Stimulated activated naive CD4-positive, alpha-beta T cell treated with Interleukin-2 at 50 U/mL for 16 hours (primary cell): ENCODE data around the gene FXYD3.
A peak's percentile ranks its signal among the peaks of the same experiment; 100 is the strongest.

Experiments used
- DNase-seq: peaks from one replicate; lab custom pipeline; 2025; lab: John Stamatoyannopoulos, UW

Gene FXYD3

DNA sequence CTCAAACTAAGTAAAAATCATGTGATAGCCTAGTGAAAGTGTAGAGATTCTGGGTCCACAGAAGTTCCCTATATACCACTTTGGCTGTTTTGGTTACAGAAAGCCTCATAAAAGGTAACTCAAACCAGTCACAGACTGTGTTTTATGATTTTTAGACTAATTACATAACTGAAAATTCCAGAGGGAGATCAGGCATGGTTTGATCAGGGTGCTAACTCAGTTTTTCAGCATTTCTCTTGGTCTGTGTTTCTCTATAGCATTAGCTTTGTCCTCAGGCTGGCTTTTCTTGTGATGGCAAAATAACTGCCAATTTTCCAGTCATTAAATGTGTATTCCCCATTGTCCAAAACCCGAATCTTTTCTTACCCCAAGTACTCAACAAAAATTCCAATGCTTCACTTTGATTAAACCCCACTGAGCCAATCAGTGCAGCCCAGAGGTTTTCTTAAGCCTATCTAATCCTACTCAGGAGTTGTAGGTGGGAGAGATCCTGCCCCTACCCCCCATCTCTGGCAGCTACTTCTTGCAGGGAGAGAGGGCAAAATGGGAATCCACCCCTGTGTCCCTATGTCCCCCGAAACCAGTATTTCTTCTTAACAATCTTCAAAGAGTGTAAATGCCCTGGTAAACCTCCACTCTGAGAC is 8.6 kb upstream of the FXYD3 start:
- DNase-seq = no peak

DNA sequence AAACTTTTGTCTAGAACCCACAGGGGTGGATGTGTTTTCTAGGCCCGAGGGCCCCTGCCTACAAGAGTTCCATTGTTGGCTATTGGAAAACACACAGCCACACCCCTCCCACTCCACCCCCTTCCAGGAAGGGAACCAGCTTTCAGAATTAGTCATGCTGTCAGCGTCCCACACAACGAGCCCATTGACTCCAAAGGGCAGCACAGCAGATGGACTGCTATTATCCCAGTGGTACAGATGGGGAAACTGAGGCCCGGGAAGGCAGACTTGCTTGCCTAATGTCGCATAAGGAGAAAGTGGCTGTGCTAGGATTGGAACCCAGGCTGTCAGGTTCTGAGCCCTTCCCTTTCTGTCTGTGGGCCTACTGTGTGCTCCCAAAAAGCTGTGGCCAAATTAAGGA is 8.1 kb upstream of the FXYD3 start:
- DNase-seq = no peak

DNA sequence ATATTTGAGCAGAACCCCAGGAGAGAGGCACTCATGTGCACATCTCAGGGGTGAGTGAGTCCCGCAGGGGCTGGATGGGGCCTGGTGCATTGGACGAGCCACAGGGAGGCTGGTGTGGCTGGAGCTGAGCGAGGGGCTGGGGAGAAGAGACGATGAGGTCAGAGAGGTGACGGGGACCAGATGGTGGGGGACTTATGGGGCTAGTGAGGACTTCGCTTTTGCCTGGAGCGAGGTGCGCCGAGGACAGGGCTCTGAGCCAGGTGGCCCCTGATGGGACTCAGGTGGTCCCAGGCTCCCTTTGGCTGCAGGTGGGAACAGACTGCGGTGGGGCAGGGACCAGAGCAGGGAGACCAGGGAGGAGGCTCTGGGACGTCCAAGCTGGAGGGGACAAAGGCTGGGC is 6.9 kb upstream of the FXYD3 start:
- no peak for DNase-seq

DNA sequence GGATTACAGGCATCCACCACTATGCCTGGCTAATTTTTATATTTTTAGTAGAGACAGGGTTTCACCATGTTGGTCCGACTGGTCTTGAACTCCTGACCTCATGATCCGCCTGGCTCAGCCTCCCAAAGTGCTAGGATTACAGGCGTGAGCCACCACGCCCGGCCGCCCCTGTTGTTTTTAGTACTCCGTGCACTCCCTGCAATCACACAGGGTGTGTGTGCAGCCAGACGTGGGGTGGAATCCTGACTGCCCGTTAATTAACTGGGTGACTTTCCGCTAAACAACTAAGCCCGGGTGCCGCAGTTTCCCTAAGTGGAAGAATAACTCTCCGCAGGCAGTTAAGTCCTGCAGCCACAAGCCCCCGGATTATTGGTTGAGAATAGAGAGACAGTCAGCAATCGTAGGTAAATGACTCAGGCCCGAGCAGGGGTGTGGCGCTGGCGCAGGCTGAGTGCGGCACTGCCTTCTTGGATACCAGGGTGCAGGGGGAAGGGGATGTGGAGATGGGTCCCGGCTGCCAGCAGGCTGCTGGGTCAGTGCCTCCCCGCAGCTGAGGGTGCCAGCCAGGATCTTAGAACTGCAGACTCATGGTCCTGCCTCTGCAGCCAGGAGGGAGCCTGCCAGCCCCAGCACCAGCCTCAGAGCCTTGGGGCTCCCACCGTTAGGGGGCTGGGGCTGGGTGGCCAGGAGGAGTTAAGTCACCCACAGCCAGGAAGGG is 6.1 kb upstream of the FXYD3 start:
- DNase-seq = no peak

DNA sequence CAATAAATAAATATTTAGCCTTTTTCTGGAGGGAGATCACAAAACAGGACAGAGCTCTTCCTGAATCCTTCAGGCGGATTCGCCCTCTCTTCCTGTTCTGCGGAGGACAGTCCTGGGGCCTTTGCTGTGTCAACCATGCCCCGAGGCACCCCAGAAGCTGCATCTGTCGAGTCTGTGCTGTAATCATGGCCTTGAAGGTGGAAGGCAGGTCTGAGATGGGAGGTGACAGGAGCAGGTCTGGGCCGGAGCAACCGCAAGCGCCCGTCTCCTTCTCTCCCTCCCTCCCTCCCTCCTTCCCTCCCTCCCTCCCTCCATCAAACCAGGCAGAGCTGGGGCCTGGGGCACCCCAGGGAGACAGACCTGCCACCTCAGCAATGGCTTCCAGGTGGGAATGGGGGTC is 4.6 kb upstream of the FXYD3 start:
- DNase-seq = no peak

DNA sequence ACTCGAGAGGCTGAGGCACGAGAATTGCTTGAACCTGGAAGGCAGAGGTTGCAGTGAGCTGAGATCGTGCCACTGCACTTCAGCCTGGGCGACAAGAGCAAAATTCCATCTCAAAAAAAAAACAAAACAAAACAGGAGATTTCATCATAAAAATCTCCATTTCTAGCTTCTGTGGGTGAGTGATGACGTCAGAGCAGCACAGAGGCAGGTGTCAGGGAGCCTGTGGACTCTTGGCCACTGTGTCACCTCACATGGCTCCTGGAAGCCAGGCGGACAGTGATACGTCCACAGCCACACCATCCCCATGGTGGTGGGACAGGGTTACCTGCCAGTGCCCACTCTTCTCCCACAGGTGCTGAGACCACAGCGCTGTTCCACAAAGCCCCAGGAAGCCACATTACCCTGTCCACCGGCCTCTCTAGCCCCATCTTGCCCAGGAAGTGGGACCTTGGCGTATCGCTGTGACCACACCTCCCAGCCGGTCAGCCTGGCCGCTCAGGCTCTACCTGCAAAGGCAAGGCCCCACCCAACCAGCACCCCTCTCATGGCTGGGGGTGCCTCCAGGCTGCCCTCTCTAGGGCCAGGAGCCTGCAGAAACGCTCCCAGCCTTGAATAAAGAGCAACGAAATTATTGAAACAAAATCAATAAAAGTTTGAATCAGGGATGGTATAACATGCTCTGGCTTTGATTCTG is 2.5 kb upstream of the FXYD3 start:
- no peak for DNase-seq

DNA sequence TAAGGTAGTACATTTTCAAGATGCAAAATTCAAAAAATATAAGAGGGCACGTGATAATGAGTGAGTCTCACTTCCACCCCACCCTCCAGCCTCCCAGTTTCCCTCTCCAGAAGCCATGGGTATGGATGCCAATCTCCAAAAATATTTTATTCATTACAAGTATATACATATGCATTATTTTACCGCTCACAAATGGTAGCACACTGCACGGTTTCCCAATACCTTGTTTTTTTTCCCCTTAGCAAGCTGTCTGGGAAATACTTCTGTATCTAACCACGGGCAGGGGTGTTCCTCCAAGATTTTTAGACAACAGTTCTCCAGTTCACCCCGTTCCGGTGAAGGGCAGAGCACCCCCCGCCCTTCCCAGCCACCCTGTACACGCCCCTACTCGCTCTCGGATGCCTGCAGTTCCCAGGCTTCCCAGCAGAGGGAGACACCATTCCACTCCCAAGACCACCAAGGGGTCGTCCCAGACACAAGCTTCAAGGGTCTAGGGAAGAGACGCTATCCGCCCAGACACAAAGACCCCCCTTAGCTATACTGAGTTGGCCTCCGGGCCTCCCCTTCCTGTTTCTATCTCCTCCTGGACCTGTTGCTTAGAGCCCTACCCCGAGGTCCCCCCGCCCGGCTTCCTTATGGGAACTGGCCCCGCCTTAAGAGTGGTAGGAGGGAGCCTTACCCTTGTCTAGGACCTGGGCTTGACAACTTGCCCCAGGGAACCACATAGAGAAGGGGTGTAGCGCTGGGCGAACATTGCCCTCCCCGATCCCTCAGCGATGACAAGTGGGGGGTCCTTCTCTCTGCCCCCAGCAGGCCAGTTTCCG is 1.1 kb upstream of the FXYD3 start:
- peak; percentile 46 for DNase-seq

DNA sequence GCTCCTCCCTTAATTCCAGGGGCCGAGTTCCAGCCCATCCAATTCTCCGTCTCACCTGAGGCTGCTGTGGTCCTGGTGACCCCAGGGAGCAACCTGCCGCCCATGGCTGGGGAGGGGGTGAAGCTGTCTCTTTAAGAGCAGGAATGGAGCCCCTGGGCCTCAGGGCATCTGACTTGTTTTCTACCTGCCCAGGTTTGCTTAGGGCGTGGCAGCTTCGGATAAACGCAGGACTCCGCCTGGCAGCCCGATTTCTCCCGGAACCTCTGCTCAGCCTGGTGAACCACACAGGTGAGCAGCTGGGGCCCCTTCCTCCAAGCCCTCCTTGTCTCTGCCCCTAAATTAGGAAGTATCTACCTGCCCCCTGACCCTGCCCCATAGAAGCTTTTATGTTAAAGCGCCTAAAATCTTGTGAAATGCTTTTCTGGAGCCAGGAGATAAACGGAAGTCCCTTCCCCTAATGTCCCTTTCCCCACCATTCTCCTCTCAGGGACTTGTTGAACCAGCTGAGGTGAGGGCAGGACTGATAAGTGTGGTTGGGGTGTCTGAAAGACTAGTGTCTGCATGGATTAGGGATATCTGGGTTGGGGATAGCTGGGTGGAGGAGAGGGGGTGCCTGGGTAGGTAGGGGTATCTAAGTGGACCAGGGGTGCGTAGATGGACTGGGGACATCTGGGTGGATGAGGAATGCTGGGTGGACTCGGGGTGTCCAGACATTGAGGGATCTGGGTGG is 614 bp downstream of the FXYD3 start:
- no peak for DNase-seq

DNA sequence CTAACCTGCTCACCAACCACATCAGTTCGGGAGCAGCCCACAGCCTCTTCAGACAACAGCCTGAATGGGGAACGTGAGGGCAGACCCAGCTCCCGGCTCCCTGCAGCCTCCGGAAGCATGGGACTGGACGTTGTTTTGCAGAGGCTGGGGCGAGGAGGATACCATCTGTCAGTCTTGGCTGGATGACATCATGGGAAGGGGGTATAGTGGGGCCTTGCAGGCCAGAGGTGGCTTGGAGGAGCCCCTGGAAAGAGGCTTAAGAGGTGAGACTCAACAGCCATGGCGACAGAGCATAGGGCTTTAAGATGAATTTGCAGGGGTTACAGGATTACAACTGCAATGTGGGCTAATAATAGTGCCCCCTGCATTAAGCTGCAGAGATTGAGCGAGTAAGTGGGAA is 1.5 kb downstream of the FXYD3 start:
- no peak for DNase-seq

DNA sequence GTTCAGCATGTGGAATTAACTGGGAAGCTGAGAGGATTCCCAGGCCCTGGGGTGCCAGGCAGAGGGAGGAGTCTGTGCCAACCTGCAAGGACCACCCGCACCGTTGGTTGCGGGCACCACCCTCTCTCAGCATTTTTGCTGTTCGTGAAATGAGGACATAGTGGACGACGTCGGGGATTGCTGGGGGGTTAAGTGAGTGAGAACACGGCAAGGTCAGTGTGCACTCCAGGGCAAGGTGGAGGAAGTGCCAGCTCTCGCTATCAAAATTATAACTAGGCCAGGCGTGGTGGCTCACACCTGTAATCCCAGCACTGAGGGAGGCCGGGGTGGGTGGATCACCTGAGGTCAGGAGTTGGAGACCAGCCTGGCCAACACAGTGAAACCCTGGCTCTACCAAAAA is 2.2 kb downstream of the FXYD3 start:
- no peak for DNase-seq

DNA sequence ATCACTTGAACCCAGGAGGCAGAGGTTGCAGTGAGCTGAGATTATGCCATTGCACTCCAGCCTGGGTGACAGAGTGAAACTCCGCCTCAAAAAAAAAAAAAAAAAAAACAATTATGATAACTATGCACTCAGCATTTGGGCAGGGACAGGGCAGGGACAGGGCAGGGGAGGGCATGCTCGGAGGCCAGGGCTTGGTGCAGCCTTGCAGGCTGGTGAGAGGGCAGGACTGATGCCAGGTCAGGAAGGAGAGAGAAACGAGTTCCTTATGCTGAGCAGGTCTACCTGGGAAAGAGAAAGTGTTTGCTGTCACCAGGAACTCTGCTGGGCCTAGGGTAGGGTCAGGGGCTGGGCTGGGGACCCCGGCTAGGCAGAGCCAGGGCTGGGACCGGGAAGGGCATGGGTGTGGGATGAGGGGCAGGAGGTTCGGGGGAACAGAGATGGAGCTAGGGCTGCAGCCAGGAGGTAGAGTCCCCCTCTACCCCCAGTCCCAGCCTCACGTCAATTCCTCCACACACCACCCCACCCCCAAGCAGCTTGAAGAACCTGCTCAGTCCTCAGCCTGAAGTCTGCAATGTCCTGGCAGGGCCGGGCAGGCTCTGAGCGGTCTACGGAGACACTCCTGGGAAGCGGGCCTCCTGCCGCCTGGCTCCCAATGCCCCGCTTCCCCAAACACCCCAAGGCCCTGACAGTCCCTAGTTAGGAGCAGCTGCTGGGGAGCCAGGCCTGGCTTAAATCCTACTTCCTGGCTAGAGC is 2.8 kb downstream of the FXYD3 start:
- no peak for DNase-seq

DNA sequence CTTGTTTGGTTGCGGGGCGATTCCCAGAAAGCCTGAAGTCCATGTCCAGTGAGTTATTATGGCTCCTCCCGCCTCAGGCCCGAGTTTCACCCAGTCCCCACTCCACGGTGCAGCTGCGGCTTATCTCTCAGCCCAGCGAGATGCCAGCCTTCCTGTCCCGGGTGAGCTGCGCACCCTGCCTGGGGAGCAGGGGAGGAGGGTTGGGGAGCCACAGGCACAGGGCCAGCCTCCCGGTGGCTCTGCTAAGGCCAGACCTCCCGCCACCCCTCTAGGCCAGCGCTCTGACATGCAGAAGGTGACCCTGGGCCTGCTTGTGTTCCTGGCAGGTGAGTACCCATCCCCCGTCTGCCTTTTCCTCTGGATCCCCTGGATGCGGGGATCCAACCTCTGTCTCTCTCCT is 3.5 kb downstream of the FXYD3 start:
- no peak for DNase-seq

DNA sequence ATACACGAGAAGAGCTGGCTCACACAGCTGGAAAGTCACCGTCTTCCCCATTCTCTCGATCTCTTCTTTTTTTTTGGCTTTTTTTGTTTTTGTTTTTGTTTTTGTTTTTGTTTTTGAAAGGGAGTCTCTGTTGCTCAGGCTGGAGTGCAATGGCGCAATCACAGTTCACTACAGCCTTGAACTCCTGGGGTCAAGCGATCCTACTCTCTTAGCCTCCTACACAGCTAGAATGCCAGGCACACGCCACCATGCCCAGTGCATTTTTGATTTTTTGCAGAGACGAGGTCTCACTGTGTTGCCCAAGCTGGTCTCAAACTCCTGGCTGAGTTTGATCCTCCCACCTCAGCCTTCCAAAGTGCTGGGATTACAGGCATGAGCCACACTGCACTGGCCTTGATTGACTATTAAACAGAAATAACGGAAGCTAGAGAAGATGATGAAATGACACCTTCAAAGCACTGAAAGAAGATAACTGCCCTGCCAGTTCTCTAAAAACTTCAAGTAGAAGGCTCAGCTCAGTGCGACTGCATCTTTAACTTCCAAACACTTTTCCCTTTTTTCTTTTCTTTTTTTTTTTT is 4.0 kb downstream of the FXYD3 start:
- DNase-seq = no peak

DNA sequence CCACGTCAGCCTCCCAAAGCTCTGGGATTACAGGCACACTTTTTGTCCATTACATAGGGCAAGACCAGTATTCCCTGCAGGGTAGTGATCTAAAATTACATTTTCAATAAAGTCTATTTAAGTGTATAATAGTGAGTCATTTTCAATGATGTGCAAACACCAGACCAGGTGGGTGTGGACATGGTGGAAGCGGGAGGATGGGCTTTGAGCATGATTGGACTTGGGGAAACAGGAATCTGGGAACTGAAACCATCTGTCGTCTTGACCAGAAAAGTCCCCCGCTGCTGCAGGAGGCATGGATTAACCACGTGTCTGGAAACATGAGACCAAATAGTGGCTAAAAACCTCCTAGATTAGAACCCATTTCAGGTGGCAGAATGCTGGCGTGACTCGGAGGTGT is 4.9 kb downstream of the FXYD3 start:
- DNase-seq = no peak

DNA sequence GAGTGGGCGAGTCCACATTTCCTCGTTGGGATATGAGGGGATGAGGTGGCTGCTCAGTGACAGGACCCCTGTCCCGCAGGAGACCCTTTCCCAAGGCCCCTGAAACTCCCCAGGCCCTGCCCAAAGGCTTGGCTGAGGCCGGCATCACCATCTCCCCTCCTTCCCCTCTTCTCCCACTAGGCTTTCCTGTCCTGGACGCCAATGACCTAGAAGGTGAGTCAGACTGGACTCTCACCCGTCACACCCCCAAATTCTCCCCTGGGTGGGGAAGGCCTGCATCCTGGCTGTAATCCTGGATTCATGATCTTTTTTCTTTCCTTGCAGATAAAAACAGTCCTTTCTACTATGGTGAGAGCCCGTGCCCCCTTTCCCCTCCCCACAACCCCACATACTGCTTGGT is 5.3 kb downstream of the FXYD3 start:
- no peak for DNase-seq

DNA sequence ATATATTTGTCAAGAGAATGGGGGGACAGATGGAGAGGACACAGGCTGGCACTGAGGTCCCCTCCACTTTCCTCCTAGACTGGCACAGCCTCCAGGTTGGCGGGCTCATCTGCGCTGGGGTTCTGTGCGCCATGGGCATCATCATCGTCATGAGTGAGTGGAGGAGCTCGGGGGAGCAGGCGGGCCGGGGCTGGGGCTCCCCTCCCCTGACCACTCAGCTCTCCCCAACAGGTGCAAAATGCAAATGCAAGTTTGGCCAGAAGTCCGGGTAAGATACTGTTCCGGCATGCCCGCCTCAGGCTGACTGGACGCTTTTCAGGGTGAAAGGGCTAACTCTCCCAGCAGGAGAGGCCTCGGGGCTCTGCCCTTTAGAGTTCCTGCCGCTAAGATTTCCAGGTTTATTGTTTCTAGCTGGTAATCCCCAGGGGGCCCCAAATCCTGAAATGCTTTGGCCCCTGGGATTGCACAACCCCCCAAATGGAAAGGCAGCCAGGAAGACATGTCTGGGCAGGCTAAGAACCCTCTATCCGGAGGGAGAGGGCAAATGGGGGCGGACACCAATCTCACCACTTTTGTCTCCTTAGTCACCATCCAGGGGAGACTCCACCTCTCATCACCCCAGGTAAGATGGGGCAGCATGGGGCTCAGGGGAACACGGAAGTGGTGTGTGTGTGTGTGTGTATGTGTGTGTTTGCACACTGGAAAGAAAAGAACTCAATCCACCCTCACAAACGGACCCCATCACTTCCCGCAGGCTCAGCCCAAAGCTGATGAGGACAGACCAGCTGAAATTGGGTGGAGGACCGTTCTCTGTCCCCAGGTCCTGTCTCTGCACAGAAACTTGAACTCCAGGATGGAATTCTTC is 7.3 kb downstream of the FXYD3 start:
- DNase-seq = no peak

DNA sequence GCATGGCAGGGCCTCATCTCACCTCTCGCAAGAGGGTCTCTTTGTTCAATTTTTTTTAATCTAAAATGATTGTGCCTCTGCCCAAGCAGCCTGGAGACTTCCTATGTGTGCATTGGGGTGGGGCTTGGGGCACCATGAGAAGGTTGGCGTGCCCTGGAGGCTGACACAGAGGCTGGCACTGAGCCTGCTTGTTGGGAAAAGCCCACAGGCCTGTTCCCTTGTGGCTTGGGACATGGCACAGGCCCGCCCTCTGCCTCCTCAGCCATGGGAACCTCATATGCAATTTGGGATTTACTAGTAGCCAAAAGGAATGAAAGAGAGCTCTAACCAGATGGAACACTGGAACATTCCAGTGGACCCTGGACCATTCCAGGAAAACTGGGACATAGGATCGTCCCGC is 8.0 kb downstream of the FXYD3 start:
- DNase-seq = no peak

DNA sequence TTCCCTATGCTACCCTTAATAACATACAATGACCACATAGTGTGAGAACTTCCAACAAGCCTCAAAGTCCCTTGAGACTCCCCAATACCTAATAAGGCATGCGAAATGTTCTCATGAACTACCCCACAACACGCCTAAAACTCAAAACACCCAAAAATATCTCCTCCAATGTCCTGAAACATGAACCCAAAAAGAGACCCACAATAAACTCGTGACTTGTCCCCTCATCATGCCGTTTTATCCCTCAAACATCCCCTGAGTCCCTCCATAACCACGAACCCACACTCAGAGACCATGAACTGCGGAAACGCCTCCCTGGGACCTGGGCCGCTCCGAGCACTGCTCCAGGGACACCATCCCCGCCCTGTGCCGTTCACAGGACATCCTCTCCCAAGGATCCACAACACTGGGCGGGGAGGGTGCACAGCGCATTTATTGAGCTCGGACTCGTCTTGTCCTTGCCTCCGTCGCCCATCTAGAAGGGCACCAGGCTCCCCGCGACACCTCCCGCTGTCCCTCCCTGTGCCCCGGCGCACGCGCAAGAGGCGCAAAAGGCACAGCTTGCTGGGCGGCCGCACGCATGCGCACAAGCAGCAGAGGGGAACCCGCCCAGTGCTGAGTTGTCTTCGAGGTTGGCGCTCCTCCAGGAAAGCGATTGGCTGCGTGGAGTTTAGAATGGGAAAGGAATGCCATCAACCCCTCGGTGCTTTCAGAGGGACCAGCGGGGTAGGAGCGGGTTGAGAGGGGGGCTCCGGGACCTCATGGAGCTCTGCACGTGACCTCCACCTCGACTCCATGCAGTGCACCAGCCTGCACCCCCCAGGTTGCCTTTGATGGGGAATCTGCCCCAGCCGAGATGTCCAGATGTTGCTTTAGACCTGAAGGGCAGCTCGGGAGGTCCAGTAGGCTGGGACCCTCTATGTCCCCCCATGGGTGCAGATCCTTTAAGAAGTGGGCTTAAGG is 8.8 kb downstream of the FXYD3 start:
- DNase-seq = peak; percentile 85

DNA sequence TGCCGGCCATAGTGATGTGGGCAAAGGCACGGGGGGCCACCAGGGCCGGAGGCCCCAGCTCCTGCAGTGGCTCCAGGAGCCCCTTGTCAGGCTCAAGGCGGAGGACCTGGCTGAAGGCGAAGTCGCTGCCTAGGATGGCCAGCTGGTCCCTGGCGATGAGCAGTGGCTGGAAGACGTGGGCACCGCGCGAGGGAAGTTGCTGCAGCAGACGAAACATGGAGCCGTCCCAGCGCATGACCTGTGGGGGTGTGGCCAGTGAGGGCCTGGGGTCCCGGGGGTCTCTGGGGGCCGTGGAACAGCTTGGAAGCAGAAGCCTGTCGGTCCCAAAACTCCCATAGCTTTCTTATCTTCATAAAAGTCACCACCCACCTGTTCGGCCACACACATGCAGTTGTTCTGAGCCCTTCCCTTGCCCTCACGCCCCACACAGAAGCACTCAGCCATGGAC is 9.7 kb downstream of the FXYD3 start:
- DNase-seq = no peak
